ENCODE measurements around the gene PLCL2.

GRCh38 chr3:16837602-16838001 lies 47.2 kb upstream of the PLCL2 start:
- TF ChIP-seq CTCF (IDR thresholded peaks at IDR 0.05; ENCODE audit: low read length) (no peak), EZH2phosphoT487 (IDR thresholded peaks at IDR 0.05; ENCODE audit: low read length) (no peak)
